Stimulated activated CD4-positive, alpha-beta T cell treated with anti-CD3 and anti-CD28 coated beads, Interleukin-12 subunit alpha, Interleukin-12 subunit beta, amount 100 ng/mL, for 4 hours (primary cell): ENCODE data around the gene TLE1.

Experiments used
- DNase-seq: peaks from one replicate; pipeline ENCODE4 v3.0.0-alpha.2; 2020

TLE1 gene

DNA sequence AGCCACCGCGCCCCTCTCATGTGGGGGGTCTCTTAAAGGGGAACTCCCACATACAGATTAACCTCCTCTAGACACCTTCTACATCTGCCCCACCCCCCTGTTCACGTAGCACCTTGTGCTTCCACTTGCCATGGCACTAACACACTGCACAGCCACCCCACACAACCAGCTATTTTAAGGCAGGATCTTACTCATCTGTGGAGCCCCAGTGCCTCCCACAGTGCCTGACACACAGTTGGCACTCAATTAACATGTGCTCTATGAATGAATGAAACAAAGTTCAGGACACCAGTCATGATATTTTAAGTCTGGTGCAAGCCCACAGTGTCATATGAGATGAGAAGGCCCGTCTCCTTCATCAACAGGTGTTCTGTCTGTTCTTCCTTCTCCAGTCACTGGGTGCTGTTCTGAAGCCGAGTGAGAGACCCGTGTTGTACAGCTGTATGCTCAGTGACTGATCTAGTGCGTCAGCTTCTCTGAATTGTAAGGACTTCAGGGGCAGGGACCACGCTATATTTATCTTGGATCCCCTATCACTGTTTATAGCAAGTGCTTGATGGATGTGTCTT is 149.1 kb downstream of the TLE1 start:
- DNase-seq = no peak

DNA sequence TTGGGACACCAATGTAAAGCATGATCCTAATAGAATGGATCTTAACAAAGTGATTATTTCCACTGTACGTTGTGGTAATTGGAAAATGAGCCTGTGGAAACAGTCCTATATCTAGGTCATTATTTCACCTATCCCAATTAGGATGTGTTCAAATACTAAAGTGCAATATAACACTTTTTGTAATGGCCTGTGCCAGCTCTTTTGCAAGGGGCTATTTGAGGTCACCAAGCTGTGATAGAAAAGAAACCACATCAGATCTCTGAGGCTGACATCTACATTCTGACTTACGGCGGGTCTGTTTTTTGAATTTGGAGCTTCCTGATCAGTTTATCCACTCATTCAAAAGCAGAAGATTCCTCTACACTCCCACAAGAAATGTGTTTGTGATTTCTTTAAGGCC is 150.0 kb downstream of the TLE1 start:
- DNase-seq = no peak

DNA sequence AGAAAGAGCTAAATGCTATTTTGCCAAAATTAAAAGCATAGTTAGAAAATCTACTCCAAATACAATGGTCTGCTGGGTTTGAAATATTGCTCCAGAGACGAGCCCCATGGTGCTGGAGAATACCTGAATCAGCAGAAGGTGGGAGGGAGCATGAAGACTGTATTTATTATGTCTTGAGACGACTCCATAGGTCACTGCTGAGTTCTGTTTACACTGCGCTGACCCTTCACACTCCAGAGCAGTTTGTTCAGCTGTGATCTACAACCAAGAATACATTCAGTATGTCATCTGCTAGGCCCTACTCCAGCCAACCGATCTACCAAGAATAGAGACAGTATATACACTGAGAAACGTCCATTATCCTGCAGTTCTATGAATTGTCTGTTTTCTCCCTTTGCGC is 150.5 kb downstream of the TLE1 start:
- DNase-seq = no peak

DNA sequence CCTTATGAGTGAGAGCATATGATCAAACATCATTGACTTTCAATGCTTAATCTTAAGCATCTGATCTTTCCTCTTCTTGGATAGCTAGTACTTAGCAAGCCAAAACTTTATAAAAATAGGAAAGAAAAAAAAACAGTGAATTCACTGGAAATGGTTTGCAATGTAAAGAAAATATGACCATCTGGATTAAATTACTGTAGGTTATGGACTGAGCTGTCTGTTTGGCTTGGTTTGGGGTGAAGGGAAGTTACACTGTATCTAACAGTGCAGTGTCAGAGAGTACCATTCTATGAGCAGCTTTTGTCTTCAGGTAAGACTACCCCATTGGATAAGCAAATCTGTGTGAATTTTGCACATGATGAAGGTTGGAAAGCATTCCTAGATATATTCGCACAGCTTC is 151.4 kb downstream of the TLE1 start:
- DNase-seq = no peak

DNA sequence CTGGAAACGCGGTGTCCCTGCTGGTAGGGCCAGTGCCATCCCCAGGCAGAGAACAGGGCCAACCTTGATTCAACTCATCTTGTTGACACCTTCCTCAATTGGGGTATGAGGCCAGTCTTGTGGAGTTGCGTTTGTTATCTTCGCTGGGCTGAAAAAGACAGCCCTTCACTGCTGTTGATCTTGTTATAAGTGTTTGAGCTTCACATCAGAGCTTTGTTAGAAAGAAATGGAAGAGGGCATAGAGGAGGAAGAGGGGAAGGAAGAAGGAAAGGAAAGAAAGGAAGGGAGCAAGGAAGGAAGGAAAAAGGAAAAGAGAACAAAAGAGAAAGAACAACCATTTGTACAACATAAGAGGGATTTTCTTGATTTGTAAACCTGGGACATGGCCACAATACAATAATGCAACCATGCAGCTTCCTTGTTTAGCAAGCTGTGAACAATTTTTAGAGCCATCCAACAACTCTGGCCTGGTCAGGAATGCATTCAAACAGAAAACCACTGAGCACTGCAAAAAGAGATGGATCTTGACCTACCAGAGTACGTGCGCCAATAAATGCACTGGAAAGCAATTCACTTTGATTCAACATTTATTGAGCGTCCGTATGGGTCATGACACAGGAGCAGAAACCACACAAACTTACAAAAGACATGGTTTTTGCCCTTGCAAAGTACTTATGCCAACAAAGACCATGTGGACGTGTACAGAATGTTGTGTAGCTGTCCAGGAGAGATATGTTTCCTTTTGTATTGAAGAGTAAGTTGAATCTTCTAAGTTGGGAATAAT is 152.9 kb downstream of the TLE1 start:
- no peak for DNase-seq

DNA sequence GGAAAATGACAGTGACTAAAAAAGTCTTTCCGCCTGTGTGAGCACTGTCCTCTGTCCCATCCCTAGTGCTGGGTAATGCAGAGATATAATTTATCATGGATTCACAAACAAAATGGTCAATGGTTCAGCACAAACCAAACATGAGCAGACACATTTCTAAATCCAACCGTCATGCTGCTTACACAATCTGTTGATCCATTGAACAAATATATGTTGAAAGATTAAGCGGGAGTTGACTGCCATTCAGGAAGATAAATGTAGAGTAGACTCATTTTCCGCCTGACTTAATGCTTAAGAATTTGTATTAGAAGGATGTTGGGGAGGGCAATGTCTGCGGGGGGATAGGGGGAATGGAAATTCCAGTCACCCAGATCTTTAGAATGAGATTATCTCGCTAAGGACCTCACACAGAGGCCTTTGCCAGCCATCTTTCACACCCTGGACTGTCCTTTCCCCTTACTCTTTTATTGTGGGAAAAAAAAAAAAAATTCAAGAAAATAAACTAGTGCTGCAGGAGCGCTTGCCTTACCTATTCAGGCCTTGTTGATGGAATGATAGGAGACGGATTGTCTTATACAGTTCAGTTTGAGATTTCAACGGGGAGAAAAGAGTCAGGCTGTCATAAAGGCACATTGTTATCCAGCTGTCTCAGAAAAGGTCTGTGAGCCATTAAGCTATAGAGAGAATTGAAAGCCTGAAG is 153.7 kb downstream of the TLE1 start:
- DNase-seq = no peak

DNA sequence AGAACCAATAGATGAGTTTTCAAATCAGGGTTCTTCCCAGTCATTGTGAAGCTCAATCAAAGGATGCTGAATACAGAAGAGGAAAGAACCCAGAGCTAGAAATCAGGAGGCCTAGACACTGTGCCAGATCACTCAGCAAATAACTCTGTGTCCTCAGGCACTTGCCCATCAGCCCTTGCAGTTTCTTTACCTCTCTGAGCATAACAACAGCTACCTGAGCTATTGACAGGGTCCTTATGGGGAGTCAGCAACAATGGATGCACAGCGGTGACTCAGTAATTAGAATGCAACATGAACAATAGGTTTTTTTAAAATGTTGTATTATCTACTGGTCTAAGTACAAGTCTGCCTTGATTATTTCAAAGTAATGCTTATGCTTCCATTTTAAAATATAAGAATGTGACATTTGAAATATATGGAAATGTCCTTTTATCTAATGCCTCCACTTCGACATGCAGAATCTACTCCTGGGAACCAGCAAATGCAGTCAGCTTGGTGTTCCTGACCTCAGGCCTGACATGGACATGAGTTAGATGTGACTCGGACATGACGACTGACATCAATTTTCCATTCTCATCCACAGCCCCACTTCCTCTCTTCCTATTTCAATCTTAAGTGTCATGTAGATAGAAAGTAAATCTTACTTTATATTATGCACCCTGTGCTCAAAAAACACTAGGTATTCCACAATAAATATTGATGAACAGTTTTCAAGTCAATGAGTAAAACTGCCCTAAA is 155.0 kb downstream of the TLE1 start:
- DNase-seq = no peak
